GM12891 (cell line): ENCODE data around the gene DUSP2.

Experiments used
- POLR2A ChIP-seq: IDR thresholded peaks from 2 replicates; pipeline ENCODE4 v1.6.1; 2011; ENCODE audit warnings: low read depth, low read length, control low read depth
- POLR2AphosphoS5 ChIP-seq: IDR thresholded peaks from 2 replicates; pipeline ENCODE4 v1.6.1; 2011; ENCODE audit warnings: low read depth, low read length, control low read depth

DNA sequence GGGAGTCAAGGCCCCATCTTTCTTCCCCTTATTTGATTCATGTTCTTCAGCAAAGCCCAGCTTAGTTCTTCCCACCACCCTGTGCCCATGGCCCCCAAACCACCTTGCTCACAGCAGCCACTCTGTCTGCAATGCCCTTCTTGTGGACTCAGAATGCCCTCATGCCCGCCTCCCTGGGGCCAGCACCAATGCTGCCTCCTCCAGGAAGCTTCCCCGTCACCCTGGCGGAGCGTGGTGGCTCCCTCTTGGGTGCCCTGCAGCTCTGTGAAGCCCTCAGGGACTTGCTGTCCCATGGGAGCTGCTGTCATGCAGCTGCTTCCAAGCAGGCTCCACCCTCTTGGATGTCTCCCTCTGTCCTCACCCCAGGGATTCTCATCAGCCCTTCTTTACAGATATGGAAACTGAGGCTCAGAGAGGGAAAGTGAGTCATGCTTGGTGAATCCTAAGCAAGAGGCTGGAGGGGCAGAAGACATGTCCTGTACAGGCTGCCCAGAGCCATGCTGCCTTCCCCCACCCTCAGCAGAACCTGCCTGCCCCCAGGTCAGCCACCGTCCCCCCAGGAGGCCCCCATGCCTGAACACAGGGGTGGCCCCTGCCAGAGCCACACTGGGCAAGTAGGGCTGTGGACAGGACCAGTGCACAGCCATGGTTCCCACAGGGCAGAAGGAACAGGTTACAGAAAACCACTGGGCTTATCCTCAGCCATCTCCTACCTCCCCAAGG, 11.8 kb upstream of the DUSP2 start:
- TF ChIP-seq POLR2A (no peak), POLR2AphosphoS5 (no peak)
